GM21619 (cell line): ENCODE measurements around the gene C22orf39.

ENCODE experiments used
- ATAC-seq: cut with Tn5 transposase; IDR thresholded peaks from one replicate; pipeline ENCODE4 v1.9.1; 2021; ENCODE audit not compliant: unreplicated experiment

Gene C22orf39

GRCh38 chr22:19431649-19432132, 15.8 kb downstream of the C22orf39 start, which contains the start of gene HIRA:
Gene HIRA, minus strand, starts transcription at chr22:19431733. Its CDS starts 257 bp downstream, at chr22:19431476.
- ATAC-seq: peak; percentile 39

GRCh38 chr22:19430890-19431541, 16.5 kb downstream of the C22orf39 start:
- ATAC-seq: no peak

GRCh38 chr22:19429950-19430889, 17.3 kb downstream of the C22orf39 start:
- ATAC-seq: no peak

- ATAC-seq: no peak
These were observed 23.4 kb downstream of the C22orf39 start for GRCh38 chr22:19424186-19424500.

- ATAC-seq: no peak
These were observed 24.8 kb downstream of the C22orf39 start for GRCh38 chr22:19422440-19423301.

- no peak for ATAC-seq
These were observed 27.2 kb downstream of the C22orf39 start for GRCh38 chr22:19420321-19420720.

GRCh38 chr22:19419464-19420178, 27.9 kb downstream of the C22orf39 start:
- ATAC-seq: no peak

GRCh38 chr22:19419086-19419463, 28.4 kb downstream of the C22orf39 start:
- ATAC-seq: no peak

- ATAC-seq: no peak
These were observed 34.6 kb downstream of the C22orf39 start for GRCh38 chr22:19412923-19413322.

- no peak for ATAC-seq
These were observed 35.0 kb downstream of the C22orf39 start for GRCh38 chr22:19412478-19412877.

- ATAC-seq: no peak
These were observed 35.8 kb downstream of the C22orf39 start for GRCh38 chr22:19411690-19412045.

- ATAC-seq: no peak
These were observed 36.4 kb downstream of the C22orf39 start for GRCh38 chr22:19410941-19411689.

- ATAC-seq: no peak
These were observed 39.6 kb downstream of the C22orf39 start for GRCh38 chr22:19407649-19408606.

GRCh38 chr22:19406846-19407245, 40.7 kb downstream of the C22orf39 start:
- ATAC-seq: no peak

GRCh38 chr22:19406281-19406811, 41.2 kb downstream of the C22orf39 start:
- no peak for ATAC-seq

- ATAC-seq: no peak
These were observed 41.9 kb downstream of the C22orf39 start for GRCh38 chr22:19405652-19406051.

- no peak for ATAC-seq
These were observed 42.4 kb downstream of the C22orf39 start for GRCh38 chr22:19405133-19405532.

GRCh38 chr22:19404676-19405075, 42.8 kb downstream of the C22orf39 start:
- no peak for ATAC-seq
